GM19328 (cell line): ENCODE measurements around the gene PTK7.
"Not testable (repeated sequence)": the region's sequence is repeated elsewhere in the genome, so short reads cannot be mapped to it uniquely, and the experiment has no call there.

Experiments
- ATAC-seq: cut with Tn5 transposase; IDR thresholded peaks from one replicate; pipeline ENCODE4 v1.9.1; 2021; ENCODE audit warnings: mild to moderate bottlenecking, moderate library complexity; ENCODE audit not compliant: unreplicated experiment

PTK7 gene

DNA sequence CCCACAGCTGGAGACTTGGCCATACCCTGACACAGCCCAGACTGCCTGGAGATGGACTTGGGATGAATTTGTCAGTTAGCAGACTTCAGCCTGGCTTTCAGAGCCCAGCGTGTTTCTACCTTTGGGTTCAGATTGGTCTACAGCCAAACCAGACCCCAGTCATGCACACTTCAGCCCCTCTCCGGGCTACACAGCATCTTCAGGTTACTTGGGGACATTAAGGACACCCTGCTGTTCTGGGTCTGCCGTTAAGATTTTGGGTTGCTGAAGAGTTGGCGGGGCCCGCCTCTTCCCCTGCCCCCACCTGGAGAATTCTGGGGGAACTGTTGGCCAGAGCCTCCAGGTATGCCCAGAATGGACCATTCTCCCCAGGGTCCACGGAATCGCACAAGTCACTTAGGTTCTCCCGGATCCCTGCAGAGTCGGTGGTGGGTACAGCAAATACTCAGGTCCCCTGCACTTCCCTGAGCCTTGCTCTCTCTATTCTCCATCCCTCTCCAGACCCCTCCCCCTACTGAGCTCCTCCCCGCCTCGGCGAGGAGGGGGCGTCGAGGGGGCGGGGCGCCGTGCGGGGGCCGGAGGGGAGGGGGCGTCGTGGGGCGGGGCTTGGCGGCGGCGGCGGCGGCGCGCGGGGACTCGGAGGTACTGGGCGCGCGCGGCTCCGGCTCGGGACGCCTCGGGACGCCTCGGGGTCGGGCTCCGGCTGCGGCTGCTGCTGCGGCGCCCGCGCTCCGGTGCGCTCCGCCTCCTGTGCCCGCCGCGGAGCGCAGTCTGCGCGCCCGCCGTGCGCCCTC lies at the start of gene PTK7:
Gene PTK7 (plus strand): TSS at position 645 of the 794 bp plus-strand sequence. CDS start 175 bp downstream, outside the sequence.
- ATAC-seq = no peak

DNA sequence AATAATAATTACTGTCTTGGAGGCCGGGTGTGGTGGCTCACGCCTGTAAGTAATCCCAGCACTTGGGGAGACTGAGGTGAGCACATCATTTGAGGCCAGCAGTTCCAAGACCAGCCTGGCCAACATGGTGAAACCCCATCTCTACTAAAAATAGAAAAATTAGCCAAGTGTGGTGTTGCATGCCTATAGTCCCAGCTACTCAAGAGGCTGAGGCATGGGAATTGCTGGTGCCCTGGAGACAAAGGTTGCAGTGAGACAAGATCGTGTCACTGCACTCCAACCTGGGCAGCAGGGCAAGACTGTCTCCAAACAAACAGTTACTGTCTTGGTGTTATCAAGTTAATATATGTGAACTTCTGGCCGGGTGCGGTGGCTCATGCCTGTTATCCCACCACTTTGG lies 49.7 kb upstream of the PTK7 start:
- ATAC-seq = no peak

DNA sequence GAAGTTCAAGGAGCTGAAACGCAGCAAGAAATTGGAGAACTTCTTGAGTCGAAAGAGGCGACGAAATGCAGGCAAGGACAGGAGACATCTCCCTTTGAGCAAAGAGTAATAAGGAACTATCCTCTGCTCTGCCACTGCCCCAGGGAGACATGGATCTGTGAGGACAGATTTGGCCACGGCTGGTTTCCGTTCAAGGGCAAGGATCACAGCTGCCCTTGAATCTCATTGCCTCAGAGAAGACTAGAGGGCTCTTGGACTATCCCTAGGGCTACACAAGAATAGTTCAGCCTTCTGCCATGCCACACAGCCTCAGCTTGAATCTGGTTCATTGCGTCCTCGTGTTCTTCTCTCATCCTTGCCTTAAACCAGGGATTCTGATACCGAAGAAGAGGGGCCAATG lies 47.0 kb upstream of the PTK7 start:
- ATAC-seq = no peak

- no peak for ATAC-seq
These were observed 43.8 kb upstream of the PTK7 start for GRCh38 chr6:43032326-43032725.

DNA sequence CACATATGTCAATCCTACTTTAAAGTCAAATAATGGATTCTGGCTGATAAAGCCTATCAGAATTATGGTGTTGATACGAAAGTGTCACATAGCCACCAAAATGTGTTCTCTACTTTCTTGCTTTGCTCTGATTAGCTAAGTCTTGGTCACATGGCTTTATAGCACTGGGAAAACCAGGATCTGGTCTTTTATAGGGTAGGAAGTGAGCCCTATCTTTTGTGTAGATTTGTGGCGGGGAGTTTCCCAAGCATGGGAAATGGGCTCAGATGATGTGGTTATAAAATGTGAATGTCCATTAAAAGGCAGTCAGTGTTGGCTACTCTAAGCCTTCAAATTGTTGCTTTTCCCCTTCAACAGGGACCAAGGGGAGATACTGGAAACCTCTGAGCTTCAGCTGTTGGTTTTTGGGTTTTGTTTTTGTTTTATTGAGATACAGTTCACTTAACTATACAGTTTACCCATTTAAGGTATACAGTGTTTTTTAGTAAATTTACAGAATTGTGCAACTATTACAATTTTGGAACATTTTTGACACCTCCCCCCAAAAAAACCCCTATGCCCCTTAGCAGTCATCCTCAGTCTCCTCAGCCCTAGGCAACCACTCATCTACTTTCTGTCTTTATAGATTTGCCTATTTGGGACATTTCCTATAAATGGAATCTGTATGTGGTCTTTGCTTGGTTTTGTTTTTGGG lies 42.5 kb upstream of the PTK7 start:
- no peak for ATAC-seq

DNA sequence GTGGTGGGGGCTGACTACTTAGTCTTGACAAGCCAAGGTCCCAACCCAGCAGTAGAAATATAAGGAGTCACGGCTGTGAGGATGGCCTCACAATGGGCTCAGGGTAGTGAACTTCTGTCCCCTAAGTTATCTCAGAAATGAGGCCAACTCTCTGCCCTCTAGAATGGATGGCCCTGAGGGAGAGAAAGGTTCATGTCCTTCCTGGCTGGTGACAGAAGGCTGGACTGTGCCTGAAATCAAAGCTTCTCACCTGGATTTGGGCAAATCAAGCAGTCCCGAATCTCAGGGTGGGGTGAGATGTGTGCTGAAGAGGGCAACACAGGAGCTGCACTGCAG lies 42.0 kb upstream of the PTK7 start:
- no peak for ATAC-seq

DNA sequence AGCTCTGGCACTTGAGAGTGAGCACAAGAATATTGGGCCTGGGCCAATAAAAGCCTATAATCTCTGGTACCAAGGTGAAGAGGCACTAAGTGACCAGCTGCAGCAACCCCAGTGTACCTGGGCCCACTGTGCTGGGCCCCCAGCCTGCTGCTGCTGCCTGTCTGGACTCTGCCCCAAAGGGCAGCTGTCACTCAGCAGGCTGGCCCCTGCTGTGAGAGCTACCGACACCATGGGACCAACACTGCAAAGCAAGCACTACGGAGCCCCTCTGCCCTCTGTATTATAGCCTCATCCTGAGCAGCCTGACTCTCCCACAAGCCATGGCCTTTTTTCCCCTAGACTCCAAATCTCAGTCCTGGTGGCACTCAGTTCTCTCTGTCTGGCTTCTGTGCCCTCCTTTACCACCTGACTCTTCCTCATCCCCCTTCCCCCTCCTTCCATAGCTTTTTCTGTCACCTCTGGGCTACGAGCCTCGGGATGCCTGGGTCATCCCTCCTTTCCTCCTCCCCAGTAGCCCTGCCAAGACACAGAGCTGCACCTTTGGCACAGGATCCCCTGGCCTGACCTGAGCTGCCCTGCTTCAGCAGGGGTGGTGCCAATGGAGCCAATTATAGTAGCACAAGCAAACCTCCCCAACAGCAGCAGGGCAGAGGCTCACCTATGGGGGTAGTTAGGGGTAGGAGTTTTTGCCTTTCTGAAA lies 40.5 kb upstream of the PTK7 start:
- ATAC-seq = no peak

- no peak for ATAC-seq
These were observed 39.4 kb upstream of the PTK7 start for GRCh38 chr6:43036712-43037111.

- ATAC-seq = no peak
These were observed 38.9 kb upstream of the PTK7 start for GRCh38 chr6:43037197-43037596.

GRCh38 chr6:43037706-43038105 lies 38.4 kb upstream of the PTK7 start:
- no peak for ATAC-seq

DNA sequence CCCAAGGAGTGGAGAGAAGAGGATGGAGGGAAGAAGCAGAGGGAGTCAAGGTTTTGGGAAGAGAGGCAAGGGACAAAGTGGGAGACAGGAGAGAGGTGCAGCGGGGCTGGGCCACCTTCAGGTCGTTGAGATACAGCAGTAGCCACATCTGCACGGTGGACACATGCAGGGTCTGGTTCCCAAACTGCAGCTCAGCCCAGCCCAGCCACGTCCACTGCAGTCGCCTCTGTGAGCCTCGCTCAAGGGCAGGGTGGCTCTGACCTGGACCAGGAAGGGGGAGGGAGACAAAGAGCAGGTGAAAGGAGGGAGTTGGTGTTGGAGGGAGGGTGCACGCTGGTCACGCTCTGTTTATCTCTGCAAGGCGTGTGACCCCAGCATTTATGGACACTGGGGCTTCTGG lies 37.4 kb upstream of the PTK7 start:
- ATAC-seq = no peak

DNA sequence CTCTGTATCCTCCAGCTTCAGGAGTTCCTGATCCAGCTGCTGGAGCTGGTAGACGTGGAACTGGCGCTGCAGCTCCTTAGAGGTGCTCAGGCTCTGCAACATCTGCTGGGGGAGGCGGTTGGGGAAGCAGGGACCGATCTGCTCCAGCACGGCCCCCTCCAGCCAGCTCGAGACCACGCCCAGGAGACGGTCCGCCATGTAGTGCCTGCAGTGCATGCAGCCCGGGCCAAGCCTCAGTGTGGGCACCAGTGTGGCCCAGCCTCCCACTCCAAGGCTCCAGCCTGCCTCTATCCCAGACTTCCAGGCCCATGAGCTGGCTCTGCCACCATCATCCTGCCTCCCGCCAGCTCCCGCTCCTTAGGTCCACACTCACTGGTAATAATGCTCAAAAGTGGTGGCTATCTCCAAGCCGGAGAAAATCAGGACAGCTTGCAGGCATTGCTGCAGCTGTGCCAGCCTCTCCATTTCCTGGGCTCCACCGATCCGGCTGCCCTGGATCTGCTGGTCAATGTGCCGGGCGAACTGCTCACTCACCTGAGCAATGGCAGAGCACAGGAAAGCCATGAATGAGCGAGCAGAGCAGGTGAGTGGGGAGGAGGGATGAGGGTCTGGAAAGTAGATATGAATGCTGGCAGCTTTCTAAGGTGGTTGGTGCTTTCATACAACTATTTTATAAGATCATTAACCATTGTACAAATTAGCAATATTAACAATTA lies 35.4 kb upstream of the PTK7 start:
- no peak for ATAC-seq

GRCh38 chr6:43041475-43041874 lies 34.6 kb upstream of the PTK7 start:
- not testable (repeated sequence) for ATAC-seq

- ATAC-seq = no peak
These were observed 32.8 kb upstream of the PTK7 start for GRCh38 chr6:43043310-43043709.

DNA sequence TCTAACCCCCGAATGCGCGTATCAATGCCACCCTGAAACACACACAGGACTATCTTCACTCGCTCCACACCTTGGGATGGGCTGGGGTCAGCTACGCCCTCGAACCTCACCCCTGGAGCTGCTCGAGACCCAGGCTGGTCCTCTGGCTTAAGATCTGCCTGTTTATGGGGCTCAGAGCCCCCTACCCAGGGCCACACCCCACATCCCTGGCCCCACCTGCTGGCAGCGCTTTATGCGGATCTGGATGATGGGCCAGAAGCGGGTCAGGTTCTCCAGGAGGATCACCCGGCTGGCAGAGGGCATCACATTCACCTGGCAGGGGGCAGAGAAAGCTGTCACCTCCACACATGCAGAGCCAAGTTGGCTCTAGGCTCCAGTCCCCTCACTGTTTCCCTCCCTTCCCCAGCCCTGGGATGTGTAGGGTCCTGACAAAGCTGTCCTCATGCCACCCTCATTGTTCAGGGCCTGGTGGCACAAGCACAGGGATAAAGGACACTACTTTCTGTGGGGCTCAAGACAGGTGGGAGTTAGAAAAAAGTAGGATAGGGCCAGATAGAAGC lies 30.7 kb upstream of the PTK7 start:
- ATAC-seq = no peak

- no peak for ATAC-seq
These were observed 28.1 kb upstream of the PTK7 start for GRCh38 chr6:43047998-43048397.

DNA sequence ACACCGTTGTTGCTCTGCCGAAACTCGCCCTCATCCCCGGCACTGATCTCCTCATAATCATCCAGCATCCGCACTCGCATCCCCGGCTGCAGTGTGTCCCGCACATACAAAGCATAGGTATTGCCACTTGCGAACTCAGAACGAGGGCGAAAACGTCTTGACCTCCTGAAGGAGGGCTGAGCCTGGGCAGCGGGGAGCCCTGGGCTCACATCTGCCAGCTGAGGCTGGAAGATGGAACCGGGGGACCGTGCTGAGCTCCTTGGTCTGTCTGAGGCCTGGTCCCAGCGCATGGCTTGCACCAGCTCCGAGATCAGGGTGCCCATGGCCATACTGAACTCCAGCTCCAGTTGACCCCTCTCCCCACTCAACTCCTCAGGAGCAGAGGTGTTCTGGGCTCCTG lies 25.1 kb upstream of the PTK7 start:
- ATAC-seq = no peak

- no peak for ATAC-seq
These were observed 23.8 kb upstream of the PTK7 start for GRCh38 chr6:43052225-43052841.

- no peak for ATAC-seq
These were observed 23.1 kb upstream of the PTK7 start for GRCh38 chr6:43052842-43053544.
